ENCODE measurements around the gene NT5DC4. TPM values are rescaled to one million over a fixed set of nuclear protein-coding genes. Genes with fewer than 3 reads are reported as not detected.
A peak's percentile ranks its signal among the peaks of the same experiment; 100 is the strongest.

NT5DC4 gene
- total and polyA plus RNA-seq, 2 of the 4 experiments (the other 2 are of a cell fraction): not detected

DNA sequence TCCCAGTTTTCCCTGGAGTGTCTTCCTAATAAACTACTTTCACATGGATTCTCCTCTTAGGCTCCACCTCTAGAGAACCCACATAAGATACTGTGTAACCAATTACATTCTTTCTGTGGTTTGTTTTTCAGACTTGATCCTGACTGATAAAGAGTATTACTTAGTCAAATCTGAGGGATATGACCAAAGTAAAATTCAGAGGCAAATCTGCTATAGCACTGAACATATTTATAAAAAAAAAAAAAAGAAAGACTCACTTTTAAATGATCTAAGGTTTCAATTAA, 29.7 kb downstream of the NT5DC4 start:
- in situ Hi-C loops (cut with MboI; ENCODE audit: low sequenced_read_pairs) (loop anchor here (5.0 to 10.0 kb wide), 2 partner anchors 124 to 197 kb away; no protein-coding TSS in a partner anchor), intact Hi-C loops (cut with micrococcal nuclease) (no loop called here), dilution Hi-C loops (cut with HindIII; ENCODE audit: low sequenced_read_pairs, unreplicated experiment) (no loop called here)
- no peak overlapping the region for H2BK20ac ChIP-seq (ENCODE audit: low read depth, low read length)
- no peak overlapping the region for H3K9ac ChIP-seq (ENCODE audit: low read depth, low read length)
- 0 out of 2 replicates have a peak, but pooled peaks cover 2% of the 10 kb centered on the region for H3K36me3 ChIP-seq (ENCODE audit: control insufficient read depth, insufficient read depth, low read length)
- no peak overlapping the region for H3K4me3 ChIP-seq (ENCODE audit: insufficient read depth, low read depth, low read length)
- H3K27me3 ChIP-seq (ENCODE audit: control insufficient read depth, insufficient read depth, low read length): no peaks in the 10 kb centered on the region
- H2AK5ac ChIP-seq (ENCODE audit: low read depth, low read length): no peak overlapping the region
- H2BK120ac ChIP-seq (ENCODE audit: low read depth, low read length): no peak overlapping the region
- no peak overlapping the region for H3K4me2 ChIP-seq (ENCODE audit: low read depth, low read length)
- TF ChIP-seq SMC3 (IDR thresholded peaks at IDR 0.05; ENCODE audit: low read depth, low read length) (no peak), FOS (IDR thresholded peaks at IDR 0.05; ENCODE audit: low read depth, low read length) (no peak), RAD21 (IDR thresholded peaks at IDR 0.05; ENCODE audit: low read length) (no peak), CHD1 (IDR thresholded peaks at IDR 0.05; ENCODE audit: low read depth, low read length) (no peak), MAZ (IDR thresholded peaks at IDR 0.05; ENCODE audit: borderline replicate concordance, low read depth, low read length) (no peak)
- TF ChIP-seq, protein P1, sequence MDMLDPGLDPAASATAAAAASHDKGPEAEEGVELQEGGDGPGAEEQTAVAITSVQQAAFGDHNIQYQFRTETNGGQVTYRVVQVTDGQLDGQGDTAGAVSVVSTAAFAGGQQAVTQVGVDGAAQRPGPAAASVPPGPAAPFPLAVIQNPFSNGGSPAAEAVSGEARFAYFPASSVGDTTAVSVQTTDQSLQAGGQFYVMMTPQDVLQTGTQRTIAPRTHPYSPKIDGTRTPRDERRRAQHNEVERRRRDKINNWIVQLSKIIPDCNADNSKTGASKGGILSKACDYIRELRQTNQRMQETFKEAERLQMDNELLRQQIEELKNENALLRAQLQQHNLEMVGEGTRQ (IDR thresholded peaks at IDR 0.05; ENCODE audit: low read depth, low read length): no peak
- TF ChIP-seq, protein P2, sequence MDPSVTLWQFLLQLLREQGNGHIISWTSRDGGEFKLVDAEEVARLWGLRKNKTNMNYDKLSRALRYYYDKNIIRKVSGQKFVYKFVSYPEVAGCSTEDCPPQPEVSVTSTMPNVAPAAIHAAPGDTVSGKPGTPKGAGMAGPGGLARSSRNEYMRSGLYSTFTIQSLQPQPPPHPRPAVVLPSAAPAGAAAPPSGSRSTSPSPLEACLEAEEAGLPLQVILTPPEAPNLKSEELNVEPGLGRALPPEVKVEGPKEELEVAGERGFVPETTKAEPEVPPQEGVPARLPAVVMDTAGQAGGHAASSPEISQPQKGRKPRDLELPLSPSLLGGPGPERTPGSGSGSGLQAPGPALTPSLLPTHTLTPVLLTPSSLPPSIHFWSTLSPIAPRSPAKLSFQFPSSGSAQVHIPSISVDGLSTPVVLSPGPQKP (IDR thresholded peaks at IDR 0.05; ENCODE audit: borderline replicate concordance, low read depth, low read length): no peak
- H3K4me1 ChIP-seq (ENCODE audit: control insufficient read depth, insufficient read depth, low read length): peaks cover 9% of the 10 kb centered on the region
- no peak overlapping the region for H3K56ac ChIP-seq (ENCODE audit: extremely low read depth, insufficient read depth, low read length)
- peak overlapping the region in 1 of 2 experiments; percentile 38; a peak in 3 of 4 replicates for H4K8ac ChIP-seq (ENCODE audit: low read depth in 2 of 2, low read length in 2 of 2)
- H4K91ac ChIP-seq (ENCODE audit: insufficient read depth, low read depth, low read length): no peak overlapping the region; the same call in 1 of the 2 replicates
- H3K4ac ChIP-seq (ENCODE audit: low read depth, low read length): no peak overlapping the region
- no peak overlapping the region for H2AK9ac ChIP-seq (replicated peaks; ENCODE audit: low read depth, low read length, poor library complexity)
- ChIA-PET POLR2A (ENCODE audit: unreplicated experiment) (no interaction called here), CTCF (interaction anchor here (0.6 to 5.0 kb wide), 6 partner anchors 9 to 191 kb away, joined by 4 to 90 read pairs (median 7); no protein-coding TSS in a partner anchor)
- H3K14ac ChIP-seq (replicated peaks; ENCODE audit: low read depth, low read length): no peak overlapping the region; the same call in 1 of the 2 replicates
- DNase-seq (peak; percentile 53), ATAC-seq (ENCODE audit: low read depth) (peak; percentile 31)
- no peak overlapping the region for H3K23ac ChIP-seq (ENCODE audit: low read depth, low read length)
- peak overlapping the region; percentile 40; the same call in 1 of the 2 replicates for H3K18ac ChIP-seq (ENCODE audit: low read depth, low read length)
- H3K27ac ChIP-seq (ENCODE audit: insufficient read depth, low read length): no peak overlapping the region
- no peak overlapping the region for H4K5ac ChIP-seq (ENCODE audit: low read depth, low read length)
- H2BK15ac ChIP-seq (ENCODE audit: low read depth, low read length): no peak overlapping the region
- no peaks in the 10 kb centered on the region for H3K9me3 ChIP-seq (ENCODE audit: control insufficient read depth, insufficient read depth, low read length)
- peaks cover 6% of the 10 kb centered on the region for H3K9me1 ChIP-seq (ENCODE audit: insufficient read depth, low read length)
- peaks cover 48 to 52% of the 10 kb centered on the region in 2 experiments for H3K79me1 ChIP-seq (ENCODE audit: low read depth in 1 of 2, low read length in 2 of 2)
- H2AFZ ChIP-seq (replicated peaks; ENCODE audit: low read length, poor library complexity): peak overlapping the region; percentile 11
- H4K20me1 ChIP-seq (ENCODE audit: insufficient read depth, low read length): no peaks in the 10 kb centered on the region
- no TSS peak for BruUV-seq (replicated peaks)
- no peak overlapping the region for H2BK5ac ChIP-seq (ENCODE audit: low read depth, low read length, poor library complexity, severe bottlenecking)

Data from IMR-90 (cell line).